Vagina (tissue), 2 donors: ENCODE results near the gene MC2R.

Experiments used
- CTCF ChIP-seq, 3 experiments: fragments of 450-650 bp in 2 of 3; fragments of 200-600 bp in 1 of 3; sonication (generic) in 1 of 3; IDR thresholded peaks; one replicate each; pipeline ENCODE4 v1.5.1; 2017 to 2019; ENCODE audit warnings: antibody characterized with exemption in 3 of 3, mild to moderate bottlenecking in 2 of 3, moderate library complexity in 2 of 3
- POLR2A ChIP-seq, 2 donors: fragments of 450-650 bp; IDR thresholded peaks; one replicate each; pipeline ENCODE4 v1.6.1; 2017; ENCODE audit warnings: antibody characterized with exemption in 2 of 2, mild to moderate bottlenecking in 2 of 2, moderate library complexity in 2 of 2
- POLR2AphosphoS5 ChIP-seq, 2 donors: sonication (generic); formaldehyde crosslinking; IDR thresholded peaks; one replicate each; pipeline ENCODE4 v1.9.0; 2017; ENCODE audit warnings: antibody characterized with exemption in 2 of 2, mild to moderate bottlenecking in 2 of 2, low read depth in 1 of 2; ENCODE audit not compliant: insufficient read depth in 1 of 2

GRCh38 chr18:13834496-13835015 lies 80.8 kb downstream of the MC2R start:
- no peak for TF ChIP-seq CTCF (IDR thresholded peaks at IDR 0.05)
- TF ChIP-seq POLR2A (IDR thresholded peaks at IDR 0.05), result no peak
- no peak for TF ChIP-seq POLR2AphosphoS5 (IDR thresholded peaks at IDR 0.05; ENCODE audit: insufficient read depth in 1 of 2, low read depth in 1 of 2)
